ENCODE measurements around the gene TMEM259. TPM values are rescaled to one million over a fixed set of nuclear protein-coding genes. Genes with fewer than 3 reads are reported as not detected.
A peak's percentile ranks its signal among the peaks of the same experiment; 100 is the strongest.

Gene TMEM259
- total RNA-seq, 1 experiment from 2014 or later, result 155 TPM

- Histone ChIP-seq H3K27me3 (ENCODE audit: insufficient read depth, low read depth) (no peaks in the 10 kb centered on the region), H3K9me2 (ENCODE audit: insufficient read depth) (no peaks in the 10 kb centered on the region), H3K4me2 (peak overlapping the region; percentile 17; the same call in 1 of the 2 replicates), H2AFZ (no peak overlapping the region), H3K4me1 (replicated peaks; ENCODE audit: insufficient read depth) (peaks cover 22% of the 10 kb centered on the region), H3K9me3 (ENCODE audit: insufficient read depth, low read depth) (no peaks in the 10 kb centered on the region), H4K20me1 (ENCODE audit: insufficient read depth) (no peaks in the 10 kb centered on the region), H3F3A (ENCODE audit: insufficient read depth, low read depth) (peaks cover 7% of the 10 kb centered on the region; the same call in 1 of the 2 replicates), H3K79me2 (ENCODE audit: low read depth) (no peaks in the 10 kb centered on the region), H3K4me3 (no peak overlapping the region), H3K27ac (no peak overlapping the region), H3K36me3 (ENCODE audit: low read depth) (no peaks in the 10 kb centered on the region)
- POLR2A ChIA-PET (ENCODE audit: unreplicated experiment), result interaction anchor here (0.5 kb wide), 1 partner anchor 105 kb away, joined by 3 read pairs; the partner anchor contains the start of gene ARHGAP45
- no TSS peak for BruUV-seq (replicated peaks)
- TF ChIP-seq, protein P1, sequence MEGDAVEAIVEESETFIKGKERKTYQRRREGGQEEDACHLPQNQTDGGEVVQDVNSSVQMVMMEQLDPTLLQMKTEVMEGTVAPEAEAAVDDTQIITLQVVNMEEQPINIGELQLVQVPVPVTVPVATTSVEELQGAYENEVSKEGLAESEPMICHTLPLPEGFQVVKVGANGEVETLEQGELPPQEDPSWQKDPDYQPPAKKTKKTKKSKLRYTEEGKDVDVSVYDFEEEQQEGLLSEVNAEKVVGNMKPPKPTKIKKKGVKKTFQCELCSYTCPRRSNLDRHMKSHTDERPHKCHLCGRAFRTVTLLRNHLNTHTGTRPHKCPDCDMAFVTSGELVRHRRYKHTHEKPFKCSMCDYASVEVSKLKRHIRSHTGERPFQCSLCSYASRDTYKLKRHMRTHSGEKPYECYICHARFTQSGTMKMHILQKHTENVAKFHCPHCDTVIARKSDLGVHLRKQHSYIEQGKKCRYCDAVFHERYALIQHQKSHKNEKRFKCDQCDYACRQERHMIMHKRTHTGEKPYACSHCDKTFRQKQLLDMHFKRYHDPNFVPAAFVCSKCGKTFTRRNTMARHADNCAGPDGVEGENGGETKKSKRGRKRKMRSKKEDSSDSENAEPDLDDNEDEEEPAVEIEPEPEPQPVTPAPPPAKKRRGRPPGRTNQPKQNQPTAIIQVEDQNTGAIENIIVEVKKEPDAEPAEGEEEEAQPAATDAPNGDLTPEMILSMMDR (conservative IDR thresholded peaks at IDR 0.05), result no peak
- no peak for TF ChIP-seq EZH2 (IDR thresholded peaks at IDR 0.05; ENCODE audit: low read depth)
- CTCF ChIA-PET, result interaction anchor here (0.7 kb wide), 2 partner anchors 17 to 54 kb away, joined by 3 to 6 read pairs; no protein-coding TSS in a partner anchor
- peak in 1 of 2 experiments; percentile 40 for DNase-seq
- intact Hi-C loops (cut with micrococcal nuclease; ENCODE audit: unreplicated experiment), result no loop called here
Observed at GRCh38 chr19:961866-962620, 58.9 kb downstream of the TMEM259 start.

DNA sequence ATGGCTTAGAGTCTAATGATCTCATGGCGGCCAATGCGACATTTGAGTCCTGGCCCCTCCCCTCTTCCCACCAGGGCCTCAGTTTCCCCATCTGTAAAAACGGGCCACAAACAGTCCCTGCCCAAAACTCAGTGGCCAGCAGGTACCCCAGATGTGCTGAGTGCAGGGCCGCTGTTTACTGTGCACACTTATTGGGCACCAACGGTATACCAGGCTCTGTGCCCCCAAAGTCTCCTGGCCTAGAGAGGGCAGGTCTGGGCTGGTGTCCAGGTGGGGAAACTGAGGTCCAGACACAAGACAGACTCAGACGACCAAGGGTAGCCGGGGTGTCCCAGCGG, 60.4 kb downstream of the TMEM259 start:
- H3K9me3 ChIP-seq (ENCODE audit: insufficient read depth, low read depth), result no peaks in the 10 kb centered on the region
- ChIA-PET CTCF (no interaction called here), POLR2A (ENCODE audit: unreplicated experiment) (no interaction called here)
- no peak overlapping the region for H2AFZ ChIP-seq
- TF ChIP-seq EZH2 (IDR thresholded peaks at IDR 0.05; ENCODE audit: low read depth), result no peak
- TF ChIP-seq, protein P1 (conservative IDR thresholded peaks at IDR 0.05), result no peak
- peaks cover 37% of the 10 kb centered on the region for H3K4me1 ChIP-seq (replicated peaks; ENCODE audit: insufficient read depth)
- intact Hi-C loops (cut with micrococcal nuclease; ENCODE audit: unreplicated experiment), result no loop called here
- H3K79me2 ChIP-seq (ENCODE audit: low read depth), result 0 out of 2 replicates have a peak, but pooled peaks cover under 1% of the 10 kb centered on the region
- no peaks in the 10 kb centered on the region for H3K36me3 ChIP-seq (ENCODE audit: low read depth)
- no peak overlapping the region for H3K4me3 ChIP-seq
- no peak for DNase-seq
- H3K27me3 ChIP-seq (ENCODE audit: insufficient read depth, low read depth), result no peaks in the 10 kb centered on the region
- no TSS peak for BruUV-seq (replicated peaks)
- no peak overlapping the region for H3K4me2 ChIP-seq
- no peaks in the 10 kb centered on the region for H4K20me1 ChIP-seq (ENCODE audit: insufficient read depth)
- H3K27ac ChIP-seq, result no peak overlapping the region
- H3F3A ChIP-seq (ENCODE audit: insufficient read depth, low read depth), result peaks cover 18% of the 10 kb centered on the region; the same call in 1 of the 2 replicates
- no peaks in the 10 kb centered on the region for H3K9me2 ChIP-seq (ENCODE audit: insufficient read depth)

DNA sequence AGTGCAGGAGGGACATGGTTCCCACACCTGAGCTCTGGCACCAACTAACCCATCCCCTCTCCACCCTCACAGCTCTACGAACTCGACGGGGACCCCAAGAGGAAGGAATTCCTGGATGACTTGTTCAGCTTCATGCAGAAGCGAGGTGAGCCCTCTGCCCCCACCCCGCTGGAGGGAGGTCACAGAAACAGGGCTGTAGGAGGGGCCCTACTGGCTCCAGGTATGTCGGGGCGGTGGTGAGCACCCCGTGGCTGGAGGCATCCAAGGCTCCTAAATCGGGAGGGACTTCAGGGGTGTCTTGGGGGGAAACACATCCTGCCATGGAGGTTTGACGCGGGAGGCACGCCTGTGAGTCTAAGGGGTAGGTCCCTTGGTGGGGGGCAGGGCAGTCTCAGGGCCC, 60.9 kb downstream of the TMEM259 start:
- no TSS peak for BruUV-seq (replicated peaks)
- 0 out of 2 replicates have a peak, but pooled peaks cover 4% of the 10 kb centered on the region for H3K79me2 ChIP-seq (ENCODE audit: low read depth)
- peaks cover 42% of the 10 kb centered on the region for H3K4me1 ChIP-seq (replicated peaks; ENCODE audit: insufficient read depth)
- H3F3A ChIP-seq (ENCODE audit: insufficient read depth, low read depth), result peaks cover 21% of the 10 kb centered on the region; the same call in 1 of the 2 replicates
- no peaks in the 10 kb centered on the region for H3K36me3 ChIP-seq (ENCODE audit: low read depth)
- TF ChIP-seq, protein P1 (conservative IDR thresholded peaks at IDR 0.05), result no peak
- no peak for TF ChIP-seq EZH2 (IDR thresholded peaks at IDR 0.05; ENCODE audit: low read depth)
- H3K4me2 ChIP-seq, result no peak overlapping the region
- no peaks in the 10 kb centered on the region for H3K9me2 ChIP-seq (ENCODE audit: insufficient read depth)
- intact Hi-C loops (cut with micrococcal nuclease; ENCODE audit: unreplicated experiment), result no loop called here
- no peak overlapping the region for H2AFZ ChIP-seq
- no peak for DNase-seq
- H4K20me1 ChIP-seq (ENCODE audit: insufficient read depth), result no peaks in the 10 kb centered on the region
- ChIA-PET CTCF (no interaction called here), POLR2A (ENCODE audit: unreplicated experiment) (no interaction called here)
- no peaks in the 10 kb centered on the region for H3K9me3 ChIP-seq (ENCODE audit: insufficient read depth, low read depth)
- no peak overlapping the region for H3K27ac ChIP-seq
- no peak overlapping the region for H3K4me3 ChIP-seq
- no peaks in the 10 kb centered on the region for H3K27me3 ChIP-seq (ENCODE audit: insufficient read depth, low read depth)

Other genes with a start within 250 kb of the TMEM259 start
- 461 and 542 TPM in 2 replicates for gene PTBP1, start 223.7 kb downstream of the TMEM259 start, total RNA-seq (2021)
- gene PLPPR3, start 199.2 kb downstream of the TMEM259 start, total RNA-seq (2021), result 0.81 and 0.90 TPM in 2 replicates
- gene AZU1, start 193.3 kb downstream of the TMEM259 start, total RNA-seq (2021), result not detected in 2 replicates
- gene PRTN3, start 180.1 kb downstream of the TMEM259 start, total RNA-seq (2021), result not detected in 2 replicates
- not detected in 2 replicates for gene ELANE, start 168.8 kb downstream of the TMEM259 start, total RNA-seq (2021)
- 8.0 and 17.1 TPM in 2 replicates for gene CFD, start 161.5 kb downstream of the TMEM259 start, total RNA-seq (2021)
- 54.7 and 63.8 TPM in 2 replicates for gene MED16, start 127.9 kb downstream of the TMEM259 start, total RNA-seq (2021)
- gene RNU6-9, start 127.6 kb downstream of the TMEM259 start, total RNA-seq (2021), result not detected in 2 replicates
- 55.8 and 57.5 TPM in 2 replicates for gene R3HDM4, start 107.9 kb downstream of the TMEM259 start, total RNA-seq (2021)
- gene KISS1R, start 103.8 kb downstream of the TMEM259 start, total RNA-seq (2021), result not detected in 2 replicates
- 9.2 and 10.7 TPM in 2 replicates for gene ARID3A, start 95.1 kb downstream of the TMEM259 start, total RNA-seq (2021)
- gene WDR18, start 36.8 kb downstream of the TMEM259 start, total RNA-seq (2021), result 61.5 and 95.3 TPM in 2 replicates
- 0.11 and 0.13 TPM in 2 replicates for gene GRIN3B, start 20.7 kb downstream of the TMEM259 start, total RNA-seq (2021)
- gene RNU6-2, start 399 bp upstream of the TMEM259 start, total RNA-seq (2021), result not detected in 2 replicates
- 168 and 206 TPM in 2 replicates for gene CNN2, start 5.5 kb upstream of the TMEM259 start, total RNA-seq (2021)
- 29.9 and 32.0 TPM in 2 replicates for gene ABCA7, start 19.0 kb upstream of the TMEM259 start, total RNA-seq (2021)
- 20.2 and 20.6 TPM in 2 replicates for gene ARHGAP45, start 46.0 kb upstream of the TMEM259 start, total RNA-seq (2021)
- gene POLR2E, start 74.3 kb upstream of the TMEM259 start, total RNA-seq (2021), result 180 and 237 TPM in 2 replicates
- gene GPX4, start 82.9 kb upstream of the TMEM259 start, total RNA-seq (2021), result 465 and 489 TPM in 2 replicates
- 75.6 and 82.4 TPM in 2 replicates for gene SBNO2, start 153.1 kb upstream of the TMEM259 start, total RNA-seq (2021)
- 53.0 and 59.5 TPM in 2 replicates for gene STK11, start 184.7 kb upstream of the TMEM259 start, total RNA-seq (2021)
- 1.8 and 1.9 TPM in 2 replicates for gene CBARP, start 216.9 kb upstream of the TMEM259 start, total RNA-seq (2021)
- 157 and 214 TPM in 2 replicates for gene ATP5F1D, start 220.6 kb upstream of the TMEM259 start, total RNA-seq (2021)
- gene MIDN, start 227.5 kb upstream of the TMEM259 start, total RNA-seq (2021), result 61.4 and 92.0 TPM in 2 replicates
- 86.9 and 143 TPM in 2 replicates for gene CIRBP, start 248.2 kb upstream of the TMEM259 start, total RNA-seq (2021)